Esophagus (tissue), 2 donors: ENCODE measurements around the gene TUFM. TPM values are rescaled to one million over a fixed set of nuclear protein-coding genes. Genes with fewer than 3 reads are reported as not detected.
"Not testable (repeated sequence)": the region's sequence is repeated elsewhere in the genome, so short reads cannot be mapped to it uniquely, and the experiment has no call there.

ENCODE experiments used
- H3K27ac ChIP-seq, 2 donors: one replicate each; pipeline ENCODE4 v1.5.1; 2013; ENCODE audit warnings: low read depth in 2 of 2, mild to moderate bottlenecking in 2 of 2, inconsistent platforms in 1 of 2, low read length in 1 of 2, moderate library complexity in 1 of 2
- H3K27me3 ChIP-seq, 2 donors: one replicate each; pipeline ENCODE4 v1.6.1; 2013; ENCODE audit warnings: low read length in 2 of 2, control low read depth in 1 of 2, mild to moderate bottlenecking in 1 of 2; ENCODE audit not compliant: insufficient read depth in 2 of 2, control insufficient read depth in 1 of 2
- H3K36me3 ChIP-seq, 2 donors: one replicate each; pipeline ENCODE4 v1.6.1; 2013; ENCODE audit warnings: low read length in 1 of 2; ENCODE audit not compliant: control insufficient read depth in 2 of 2, insufficient read depth in 2 of 2
- H3K4me1 ChIP-seq, 2 donors: one replicate each; pipeline ENCODE4 v1.6.1; 2013; ENCODE audit warnings: low read length in 1 of 2; ENCODE audit not compliant: control insufficient read depth in 2 of 2, insufficient read depth in 2 of 2
- H3K4me3 ChIP-seq, 2 donors: one replicate each; pipeline ENCODE4 v1.5.1; 2013; ENCODE audit warnings: low read length in 2 of 2, mild to moderate bottlenecking in 2 of 2, low read depth in 1 of 2, moderate library complexity in 1 of 2
- H3K9me3 ChIP-seq, 2 donors: one replicate each; pipeline ENCODE4 v1.6.1; 2013; ENCODE audit warnings: mild to moderate bottlenecking in 2 of 2, low read depth in 1 of 2, low read length in 1 of 2, moderate library complexity in 1 of 2; ENCODE audit not compliant: control insufficient read depth in 2 of 2, insufficient read depth in 1 of 2
- WGBS, 2 donors: extraction: QIAGEN DNeasy Blood & Tissue Kit; methylation state at CpG; one replicate each; pipeline ENCODE4 v1.1.7; 2013; 5-methylcytosine and 5-hydroxymethylcytosine counted together
- polyA plus RNA-seq, 2 donors: library from polyadenylated mRNA; stranded (reverse); fragments of 200-250 nt; gene quantifications; one replicate each; pipeline ENCODE4 v1.2.3, GENCODE V29; 2013
- donor health status: healthy with polysubstance abuse.
- donor health status: Bipolar disorder and iron deficiency.

TUFM gene
- polyA plus RNA-seq, 2 donors: 175 to 188 TPM

DNA sequence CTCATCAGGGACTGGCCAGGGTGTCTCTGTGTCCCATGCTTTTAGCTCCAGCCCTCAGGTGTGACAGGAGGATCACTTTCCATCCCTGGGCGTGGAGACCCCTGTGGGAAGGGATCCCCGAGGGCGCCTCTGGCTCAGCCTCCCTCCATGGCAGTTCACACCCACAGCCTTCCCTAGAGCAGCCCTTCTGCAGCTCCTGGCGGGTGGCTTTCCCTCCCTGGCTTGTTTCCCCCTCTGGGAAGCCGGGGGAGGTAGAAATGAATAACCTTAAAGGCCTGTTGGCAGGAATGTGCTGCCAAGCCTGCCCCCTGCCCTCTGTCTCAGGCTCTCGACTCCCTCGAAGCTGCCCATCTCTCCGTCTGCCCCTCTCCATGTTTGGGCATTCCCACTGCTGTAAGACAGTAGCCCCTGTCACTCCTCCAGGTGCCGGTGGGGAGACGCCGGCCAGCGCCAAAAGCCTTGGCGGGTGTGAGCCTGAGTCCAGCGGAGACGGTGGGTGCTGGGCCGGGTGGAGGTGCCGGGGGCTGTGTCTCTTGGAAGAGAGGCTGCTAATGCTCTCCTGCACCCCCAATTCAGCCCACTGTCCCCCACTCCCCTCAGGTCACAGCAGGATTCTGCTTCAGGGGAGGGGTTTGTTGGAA, 30.0 kb upstream of the TUFM start:
- Histone ChIP-seq H3K27ac (no peak overlapping the region), H3K36me3 (peaks cover 2 to 20% of the 10 kb centered on the region in 2 donors), H3K4me3 (no peak overlapping the region), H3K27me3 (no peaks in the 10 kb centered on the region), H3K9me3 (no peaks in the 10 kb centered on the region), H3K4me1 (peaks cover 0 to 12% of the 10 kb centered on the region in 2 donors)
- 51 to 60% methylated on average over 17 of the region's 17 CpGs for WGBS, 2 donors

DNA sequence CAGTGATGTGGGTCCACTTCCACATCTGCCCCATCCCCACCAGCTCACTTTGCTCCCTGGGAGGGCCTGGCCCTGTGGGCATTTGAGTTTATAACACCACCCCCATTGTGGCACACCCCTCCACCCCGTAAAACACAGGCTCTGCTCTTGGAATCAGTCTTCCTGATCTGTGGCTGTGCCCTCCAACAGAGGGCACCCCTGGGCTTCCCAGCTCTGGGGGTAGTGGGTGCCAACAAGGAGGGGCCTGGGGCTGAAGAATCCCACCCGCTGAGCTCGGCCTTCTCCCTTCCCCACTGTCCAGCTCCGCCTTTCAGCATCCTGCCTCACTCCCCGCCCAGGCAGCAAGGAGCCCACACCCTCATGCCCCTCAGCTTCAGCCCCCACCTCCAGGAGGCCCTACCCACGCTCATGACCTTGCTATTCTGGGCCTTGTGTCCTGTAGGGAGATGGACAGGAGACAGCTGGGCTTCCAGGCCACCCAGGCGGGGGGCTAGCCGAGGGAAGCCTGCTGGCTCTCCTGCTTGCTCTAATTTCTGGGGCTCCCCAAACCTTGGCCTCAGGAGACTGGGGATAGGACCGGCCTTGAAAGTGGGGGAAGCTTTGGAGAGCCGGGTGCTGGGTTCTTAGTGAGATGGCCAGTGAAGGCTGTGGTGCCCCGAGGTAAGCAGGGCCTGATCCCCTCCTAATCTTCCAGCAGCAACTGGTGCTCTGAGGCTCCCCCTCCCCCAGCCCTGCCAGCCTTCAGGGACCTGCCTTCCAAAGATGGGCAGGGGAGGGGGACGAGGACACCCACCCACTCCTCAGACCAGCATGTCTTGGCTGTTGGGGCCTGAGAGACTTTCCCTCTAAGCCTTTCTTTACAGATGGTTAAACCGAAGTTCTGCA, 29.2 kb upstream of the TUFM start:
- Histone ChIP-seq H3K27ac (no peak overlapping the region), H3K4me1 (peaks cover 0 to 9% of the 10 kb centered on the region in 2 donors), H3K27me3 (no peaks in the 10 kb centered on the region), H3K9me3 (no peaks in the 10 kb centered on the region), H3K36me3 (peaks cover 2 to 23% of the 10 kb centered on the region in 2 donors), H3K4me3 (no peak overlapping the region)
- 59 to 66% methylated on average over 12 to 13 of the region's 13 CpGs for WGBS, 2 donors

DNA sequence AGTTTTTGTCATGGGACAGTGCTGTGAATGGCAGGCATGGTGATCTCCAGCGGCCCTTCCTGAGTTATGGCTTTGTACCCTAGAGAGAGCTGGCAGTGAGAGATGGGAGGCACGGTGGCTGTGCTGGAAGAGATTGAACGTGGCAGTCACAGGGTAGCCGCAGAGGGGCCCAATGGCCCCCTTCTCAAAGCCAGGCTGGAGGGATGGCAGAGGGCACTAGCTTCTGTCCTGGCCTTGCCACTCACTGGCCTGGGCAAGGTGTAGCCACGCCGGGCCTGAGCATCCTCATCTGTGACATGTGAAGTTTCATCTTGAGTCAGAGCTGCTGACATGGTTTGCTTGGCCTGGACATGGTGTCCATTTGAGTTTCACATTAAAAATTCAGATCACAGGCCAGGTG, 28.3 kb upstream of the TUFM start:
- Histone ChIP-seq H3K4me1 (peaks cover 0 to 4% of the 10 kb centered on the region in 2 donors), H3K36me3 (peaks cover 4 to 33% of the 10 kb centered on the region in 2 donors), H3K27ac (no peak overlapping the region), H3K4me3 (no peak overlapping the region), H3K9me3 (no peaks in the 10 kb centered on the region), H3K27me3 (no peaks in the 10 kb centered on the region)
- WGBS, 2 donors: 93 to 94% methylated on average over 6 of the region's 6 CpGs

DNA sequence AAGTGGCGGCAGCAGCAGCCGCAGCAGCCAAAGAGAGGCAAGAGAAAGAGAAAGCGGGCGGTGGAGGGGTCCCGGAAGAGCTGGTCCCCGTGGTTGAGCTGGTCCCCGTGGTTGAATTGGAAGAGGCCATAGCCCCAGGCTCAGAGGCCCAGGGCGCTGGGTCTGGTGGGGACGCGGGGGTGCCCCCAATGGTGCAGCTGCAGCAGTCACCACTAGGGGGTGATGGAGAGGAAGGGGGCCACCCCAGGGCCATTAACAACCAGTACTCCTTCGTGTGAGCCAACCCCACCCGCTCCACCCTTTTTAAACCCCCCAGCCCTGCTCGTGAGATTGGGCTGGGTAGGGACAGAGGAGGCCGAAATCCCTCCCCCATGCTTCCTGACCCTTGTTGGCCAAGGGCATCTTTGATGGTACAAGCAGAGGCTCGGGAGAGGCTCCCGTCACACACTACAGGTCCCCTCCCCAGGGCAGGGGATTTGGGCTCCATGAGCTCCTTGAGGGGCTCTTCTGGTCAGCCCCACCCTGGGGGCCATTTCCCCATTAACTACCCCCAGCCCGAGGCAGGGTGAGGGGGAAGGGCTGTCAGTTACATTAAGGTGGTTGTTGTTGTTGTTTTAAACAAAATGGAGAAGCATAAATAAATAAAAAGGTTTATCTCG, 27.5 kb upstream of the TUFM start:
- no peak overlapping the region for H3K4me3 ChIP-seq
- no peak overlapping the region for H3K27ac ChIP-seq
- no peaks in the 10 kb centered on the region for H3K27me3 ChIP-seq
- H3K9me3 ChIP-seq: no peaks in the 10 kb centered on the region
- peaks cover 7 to 40% of the 10 kb centered on the region in 2 donors for H3K36me3 ChIP-seq
- no peaks in the 10 kb centered on the region for H3K4me1 ChIP-seq
- WGBS, 2 donors: 86 to 87% methylated on average over 17 to 18 of the region's 18 CpGs

DNA sequence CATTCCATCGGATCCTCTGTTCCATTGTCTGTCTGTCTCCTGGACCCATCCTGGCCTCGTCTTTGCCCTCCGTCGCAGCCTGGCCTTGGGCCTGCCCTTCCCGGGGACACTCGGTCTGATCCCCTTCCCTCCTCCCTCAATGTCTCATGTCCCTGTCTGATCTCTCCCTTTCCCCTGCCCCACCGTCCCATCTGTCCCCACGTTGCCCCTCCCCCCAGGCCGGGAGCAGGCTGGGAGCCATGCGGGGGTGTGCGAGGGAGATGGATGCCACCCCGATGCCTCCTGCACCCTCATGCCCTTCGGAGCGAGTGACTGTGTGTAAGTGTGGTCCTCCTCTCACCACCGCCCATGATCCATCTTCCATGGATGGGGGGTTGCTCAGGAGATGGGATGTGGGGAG, 26.8 kb upstream of the TUFM start:
- Histone ChIP-seq H3K9me3 (no peaks in the 10 kb centered on the region), H3K4me1 (no peaks in the 10 kb centered on the region), H3K27me3 (no peaks in the 10 kb centered on the region), H3K36me3 (peaks cover 7 to 41% of the 10 kb centered on the region in 2 donors), H3K4me3 (no peak overlapping the region), H3K27ac (no peak overlapping the region)
- 87 to 89% methylated on average over 14 to 15 of the region's 15 CpGs for WGBS, 2 donors

DNA sequence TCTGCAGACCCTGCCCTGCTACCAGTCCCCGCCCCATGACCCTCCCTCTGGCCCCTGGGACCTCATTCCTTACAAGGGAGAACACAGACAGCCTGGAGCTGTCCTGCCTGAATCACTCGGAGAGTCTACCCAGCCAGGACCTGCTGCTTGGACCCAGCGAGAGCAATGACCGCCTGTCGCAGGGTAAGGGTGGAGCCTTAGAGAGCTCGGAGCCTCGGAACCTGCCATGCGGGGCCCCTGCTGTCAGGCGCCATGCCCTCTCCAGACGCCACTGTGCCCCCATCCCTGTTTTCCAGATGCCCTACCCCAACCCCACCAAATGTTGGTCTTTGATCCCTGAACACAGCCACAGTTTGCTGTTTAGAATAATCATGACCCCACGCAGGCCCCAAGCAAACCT, 23.1 kb upstream of the TUFM start:
- Histone ChIP-seq H3K36me3 (peaks cover 13 to 57% of the 10 kb centered on the region in 2 donors), H3K4me3 (no peak overlapping the region), H3K27ac (no peak overlapping the region), H3K9me3 (no peaks in the 10 kb centered on the region), H3K27me3 (no peaks in the 10 kb centered on the region), H3K4me1 (peaks cover 0 to 2% of the 10 kb centered on the region in 2 donors)
- 93 to 94% methylated on average over 11 of the region's 11 CpGs for WGBS, 2 donors

DNA sequence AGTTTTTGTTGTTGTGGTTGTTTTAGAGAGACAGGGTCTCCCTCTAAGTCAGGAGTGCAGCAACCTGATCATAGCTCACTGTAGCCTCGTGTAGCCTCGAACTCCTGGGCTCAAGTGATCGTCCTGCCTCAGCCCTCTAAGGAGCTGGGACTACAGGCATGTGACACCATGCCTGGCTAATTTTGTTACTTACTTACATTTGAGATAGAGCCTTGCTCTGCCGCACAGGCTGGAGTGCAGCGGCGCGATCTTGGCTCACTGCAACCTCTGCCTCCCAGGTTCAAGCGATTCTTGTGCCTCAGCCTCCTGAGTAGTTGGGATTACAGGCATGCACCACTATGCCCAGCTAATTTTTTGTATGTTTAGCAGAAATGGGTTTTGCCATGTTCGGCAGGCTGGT, 21.5 kb upstream of the TUFM start:
- H3K36me3 ChIP-seq: peaks cover 13 to 47% of the 10 kb centered on the region in 2 donors
- H3K27me3 ChIP-seq, H3K9me3 ChIP-seq, H3K4me1 ChIP-seq, H3K27ac ChIP-seq, H3K4me3 ChIP-seq: not testable (repeated sequence)
- WGBS, 2 donors: 92% methylated on average over 9 of the region's 9 CpGs

DNA sequence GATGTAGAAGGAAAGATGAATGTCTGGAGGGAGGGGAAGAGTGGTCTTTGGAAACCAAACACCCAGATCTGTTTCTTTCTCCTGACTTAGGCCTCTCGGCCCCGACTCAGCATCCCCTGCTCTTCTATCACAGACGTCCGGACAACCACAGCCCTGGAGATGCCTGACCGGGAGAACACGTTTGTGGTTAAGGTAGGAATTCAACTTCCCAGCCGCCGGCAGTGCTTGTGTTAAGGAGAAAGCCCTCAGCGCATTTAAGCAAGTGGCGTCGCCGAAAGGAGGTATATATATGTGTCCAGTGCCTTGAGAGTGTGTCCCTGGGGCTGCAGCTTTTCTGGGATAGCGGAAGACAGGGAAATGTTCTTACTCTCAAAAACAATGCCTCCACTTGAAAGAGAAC, 21.1 kb upstream of the TUFM start:
- Histone ChIP-seq H3K36me3 (peaks cover 13 to 43% of the 10 kb centered on the region in 2 donors), H3K4me1 (peaks cover 0 to 2% of the 10 kb centered on the region in 2 donors), H3K9me3 (no peaks in the 10 kb centered on the region), H3K27ac (no peak overlapping the region), H3K4me3 (no peak overlapping the region), H3K27me3 (no peaks in the 10 kb centered on the region)
- 87 to 89% methylated on average over 13 of the region's 13 CpGs for WGBS, 2 donors

DNA sequence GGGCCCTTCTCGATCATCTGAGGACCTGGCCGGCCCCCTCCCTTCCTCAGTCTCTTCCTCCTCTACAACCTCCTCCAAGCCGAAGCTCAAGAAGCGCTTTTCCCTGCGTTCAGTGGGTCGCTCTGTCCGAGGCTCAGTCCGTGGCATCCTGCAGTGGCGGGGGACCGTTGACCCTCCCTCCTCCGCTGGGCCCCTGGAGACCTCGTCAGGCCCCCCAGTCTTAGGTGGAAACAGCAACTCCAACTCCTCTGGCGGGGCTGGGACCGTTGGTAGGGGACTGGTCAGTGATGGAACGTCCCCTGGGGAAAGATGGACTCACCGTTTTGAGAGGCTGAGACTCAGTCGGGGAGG, 20.3 kb upstream of the TUFM start:
- Histone ChIP-seq H3K4me1 (peaks cover 0 to 2% of the 10 kb centered on the region in 2 donors), H3K27me3 (no peaks in the 10 kb centered on the region), H3K9me3 (no peaks in the 10 kb centered on the region), H3K36me3 (peaks cover 12 to 38% of the 10 kb centered on the region in 2 donors), H3K27ac (no peak overlapping the region), H3K4me3 (no peak overlapping the region)
- WGBS, 2 donors: 79 to 84% methylated on average over 17 of the region's 17 CpGs
